ENCODE data around the gene FAM120A. TPM values are rescaled to one million over a fixed set of nuclear protein-coding genes. Genes with fewer than 3 reads are reported as not detected.

The FAM120A gene
- total RNA-seq, 2 experiments from 2014 or later: 112 to 116 TPM

DNA sequence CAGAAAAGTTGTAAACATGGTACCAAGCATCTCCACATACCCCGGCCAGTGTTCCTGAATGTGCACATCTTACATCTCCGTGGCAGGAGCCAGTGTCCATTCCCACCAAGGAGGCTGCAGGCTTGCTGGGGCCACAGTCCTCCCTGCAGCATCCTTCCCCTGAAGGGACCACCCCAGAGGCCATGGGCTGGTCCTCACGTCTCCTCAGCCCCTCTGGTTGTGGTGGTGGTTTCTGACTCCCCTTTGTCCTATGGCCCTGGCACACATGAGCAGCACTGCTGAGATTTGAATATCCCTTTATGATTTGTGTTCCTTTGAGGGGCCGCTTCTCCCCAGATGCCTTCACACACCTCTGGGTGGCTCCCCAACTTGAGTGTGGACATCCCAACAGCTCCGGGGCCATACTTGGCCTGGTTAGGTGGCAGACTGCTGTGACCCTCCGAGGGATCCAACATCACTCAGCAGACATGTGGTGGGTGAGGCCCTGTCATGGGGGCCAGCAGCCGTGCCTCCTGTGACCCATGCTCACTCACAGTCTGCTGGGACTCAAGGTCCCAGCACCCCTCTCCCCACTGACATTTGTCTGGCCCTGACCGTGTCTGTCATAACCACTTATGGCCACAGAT, 139.2 kb downstream of the FAM120A start:
- Mint-ChIP-seq H3K27ac (no peak overlapping the region), H3K4me3 (no peak overlapping the region), H3K4me1 (ENCODE audit: low read depth) (peaks cover 49% of the 10 kb centered on the region), H3K36me3 (ENCODE audit: low read depth) (no peaks in the 10 kb centered on the region), H3K9me3 (no peaks in the 10 kb centered on the region), H3K27me3 (ENCODE audit: low read depth) (no peaks in the 10 kb centered on the region)
- intact Hi-C loops (cut with micrococcal nuclease): no loop called here
- CTCF ChIA-PET: no interaction called here
- DNase-seq: no peak

- H3K27ac Mint-ChIP-seq: no peak overlapping the region
- intact Hi-C loops (cut with micrococcal nuclease): no loop called here
- H3K4me1 Mint-ChIP-seq (ENCODE audit: low read depth): peaks cover 52% of the 10 kb centered on the region
- no peaks in the 10 kb centered on the region for H3K27me3 Mint-ChIP-seq (ENCODE audit: low read depth)
- no peak for DNase-seq
- no peaks in the 10 kb centered on the region for H3K9me3 Mint-ChIP-seq
- CTCF ChIA-PET: no interaction called here
- H3K36me3 Mint-ChIP-seq (ENCODE audit: low read depth): no peaks in the 10 kb centered on the region
- no peak overlapping the region for H3K4me3 Mint-ChIP-seq
These were observed 140.0 kb downstream of the FAM120A start for GRCh38 chr9:93591301-93592007.

GRCh38 chr9:93592008-93592642, 140.6 kb downstream of the FAM120A start:
- Mint-ChIP-seq H3K27ac (no peak overlapping the region), H3K27me3 (ENCODE audit: low read depth) (no peaks in the 10 kb centered on the region), H3K4me1 (ENCODE audit: low read depth) (peaks cover 46% of the 10 kb centered on the region), H3K36me3 (ENCODE audit: low read depth) (no peaks in the 10 kb centered on the region), H3K4me3 (no peak overlapping the region), H3K9me3 (no peaks in the 10 kb centered on the region)
- no peak for DNase-seq
- intact Hi-C loops (cut with micrococcal nuclease): no loop called here
- CTCF ChIA-PET: interaction anchor here (0.9 kb wide), 1 partner anchor 33 kb away, joined by 3 read pairs; no protein-coding TSS in a partner anchor

- no peak overlapping the region for H3K27ac Mint-ChIP-seq
- no peaks in the 10 kb centered on the region for H3K36me3 Mint-ChIP-seq (ENCODE audit: low read depth)
- no peak overlapping the region for H3K4me3 Mint-ChIP-seq
- H3K4me1 Mint-ChIP-seq (ENCODE audit: low read depth): peaks cover 48% of the 10 kb centered on the region
- H3K27me3 Mint-ChIP-seq (ENCODE audit: low read depth): no peaks in the 10 kb centered on the region
- CTCF ChIA-PET: interaction anchor here (0.9 kb wide), 1 partner anchor 33 kb away, joined by 3 read pairs; no protein-coding TSS in a partner anchor
- intact Hi-C loops (cut with micrococcal nuclease): no loop called here
- no peak for DNase-seq
- H3K9me3 Mint-ChIP-seq: no peaks in the 10 kb centered on the region
These were observed 141.1 kb downstream of the FAM120A start for GRCh38 chr9:93592643-93593021.

- CTCF ChIA-PET: no interaction called here
- H3K36me3 Mint-ChIP-seq (ENCODE audit: low read depth): no peaks in the 10 kb centered on the region
- H3K4me1 Mint-ChIP-seq (ENCODE audit: low read depth): peaks cover 49% of the 10 kb centered on the region
- H3K9me3 Mint-ChIP-seq: no peaks in the 10 kb centered on the region
- no peak overlapping the region for H3K4me3 Mint-ChIP-seq
- H3K27me3 Mint-ChIP-seq (ENCODE audit: low read depth): no peaks in the 10 kb centered on the region
- intact Hi-C loops (cut with micrococcal nuclease): no loop called here
- no peak for DNase-seq
- no peak overlapping the region for H3K27ac Mint-ChIP-seq
These were observed 141.7 kb downstream of the FAM120A start for GRCh38 chr9:93593144-93593658.

- no peaks in the 10 kb centered on the region for H3K36me3 Mint-ChIP-seq (ENCODE audit: low read depth)
These were observed 142.7 kb downstream of the FAM120A start for GRCh38 chr9:93594041-93594756.

GRCh38 chr9:93595461-93595860, 144.0 kb downstream of the FAM120A start:
- H3K27me3 Mint-ChIP-seq (ENCODE audit: low read depth): no peaks in the 10 kb centered on the region
- H3K27ac Mint-ChIP-seq: no peak overlapping the region
- no peak for DNase-seq
- intact Hi-C loops (cut with micrococcal nuclease): no loop called here
- H3K4me3 Mint-ChIP-seq: no peak overlapping the region
- no peaks in the 10 kb centered on the region for H3K9me3 Mint-ChIP-seq
- CTCF ChIA-PET: no interaction called here
- no peaks in the 10 kb centered on the region for H3K36me3 Mint-ChIP-seq (ENCODE audit: low read depth)
- peaks cover 51% of the 10 kb centered on the region for H3K4me1 Mint-ChIP-seq (ENCODE audit: low read depth)

More at GRCh38 chr9:93594041-93594756, 142.7 kb downstream of the FAM120A start:
- intact Hi-C loops (cut with micrococcal nuclease): no loop called here
- no peaks in the 10 kb centered on the region for H3K27me3 Mint-ChIP-seq (ENCODE audit: low read depth)
- no peak for DNase-seq
- H3K27ac Mint-ChIP-seq: no peak overlapping the region
- peaks cover 49% of the 10 kb centered on the region for H3K4me1 Mint-ChIP-seq (ENCODE audit: low read depth)
- CTCF ChIA-PET: interaction anchor here (0.5 to 0.6 kb wide), 2 partner anchors 34 to 921 kb away, joined by 3 to 4 read pairs; no protein-coding TSS in a partner anchor
- H3K9me3 Mint-ChIP-seq: no peaks in the 10 kb centered on the region
- no peak overlapping the region for H3K4me3 Mint-ChIP-seq

- Mint-ChIP-seq H3K9me3 (no peaks in the 10 kb centered on the region), H3K4me3 (no peak overlapping the region), H3K4me1 (ENCODE audit: low read depth) (peaks cover 52% of the 10 kb centered on the region), H3K27me3 (ENCODE audit: low read depth) (no peaks in the 10 kb centered on the region), H3K27ac (no peak overlapping the region), H3K36me3 (ENCODE audit: low read depth) (no peaks in the 10 kb centered on the region)
- DNase-seq: no peak
- CTCF ChIA-PET: no interaction called here
- intact Hi-C loops (cut with micrococcal nuclease): no loop called here
These were observed 144.4 kb downstream of the FAM120A start for GRCh38 chr9:93595861-93596365.

GRCh38 chr9:93596399-93596798, 144.9 kb downstream of the FAM120A start:
- intact Hi-C loops (cut with micrococcal nuclease): no loop called here
- Mint-ChIP-seq H3K9me3 (no peaks in the 10 kb centered on the region), H3K36me3 (ENCODE audit: low read depth) (no peaks in the 10 kb centered on the region), H3K27ac (no peak overlapping the region), H3K4me1 (ENCODE audit: low read depth) (peaks cover 55% of the 10 kb centered on the region), H3K4me3 (no peak overlapping the region), H3K27me3 (ENCODE audit: low read depth) (no peaks in the 10 kb centered on the region)
- CTCF ChIA-PET: no interaction called here
- no peak for DNase-seq

DNA sequence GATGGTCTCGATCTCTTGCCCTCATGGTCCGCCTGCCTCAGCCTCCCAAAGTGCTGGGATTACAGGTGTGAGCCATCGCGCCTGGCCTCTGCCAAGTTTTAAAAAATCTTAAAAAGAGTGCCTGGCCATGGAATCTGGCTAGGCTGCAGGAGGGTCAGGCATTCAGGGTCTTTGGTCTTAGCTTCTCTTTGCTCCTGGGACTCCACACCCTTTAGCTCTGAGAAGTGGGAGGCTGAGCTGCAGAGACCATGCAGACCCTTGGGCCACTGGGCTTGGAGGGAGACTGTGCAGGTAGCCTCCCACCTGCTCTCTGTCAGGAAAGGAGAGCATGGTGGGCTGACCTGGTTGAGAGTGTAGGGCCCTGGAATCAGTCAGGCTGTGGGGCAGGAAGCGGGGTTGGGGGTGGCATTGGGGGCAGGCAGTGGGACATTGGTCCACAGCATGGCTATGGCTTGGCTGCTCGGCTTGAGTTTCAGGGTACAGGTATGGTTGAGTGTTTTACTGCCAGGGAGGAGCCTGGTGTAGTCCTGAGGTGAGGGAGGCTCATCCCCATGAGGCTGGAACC, 145.7 kb downstream of the FAM120A start:
- CTCF ChIA-PET: no interaction called here

DNA sequence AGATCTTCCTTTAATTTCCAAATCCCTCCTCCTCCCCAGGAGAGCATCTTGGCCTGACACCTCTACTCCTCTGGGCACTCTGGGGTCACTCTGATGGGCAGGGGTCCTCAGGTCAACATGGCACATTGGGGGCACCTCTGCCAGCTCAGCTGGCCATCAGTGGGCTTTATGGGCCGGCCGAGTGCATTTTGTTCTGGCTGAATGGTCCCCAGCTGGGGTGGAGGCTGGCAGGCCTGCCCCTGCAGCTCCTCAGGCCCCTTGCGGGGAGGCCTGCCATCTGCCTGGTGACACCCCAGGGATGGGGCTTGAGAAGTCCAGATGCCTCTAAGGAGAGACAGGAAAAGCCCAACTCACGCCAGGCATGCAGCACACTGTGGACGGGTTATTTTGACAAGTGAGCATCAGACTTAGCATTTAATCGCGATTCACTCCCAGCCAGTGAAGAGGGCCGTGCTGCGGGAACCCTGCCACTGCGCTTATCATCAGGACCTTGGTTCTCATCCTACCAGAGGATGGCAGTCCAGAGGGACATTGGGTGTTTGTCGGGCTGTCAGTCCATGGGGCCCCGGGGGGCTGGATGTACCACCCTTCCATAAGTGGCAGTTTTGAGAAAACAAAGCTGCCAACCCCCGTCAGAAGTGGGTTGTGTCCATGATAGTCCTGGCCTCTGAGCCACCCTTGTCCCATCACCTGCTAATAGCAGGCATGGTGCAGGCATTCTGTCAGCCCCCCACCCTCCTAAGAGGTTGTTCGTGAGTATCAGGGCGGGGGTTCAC, 146.6 kb downstream of the FAM120A start:
- Mint-ChIP-seq H3K4me1 (ENCODE audit: low read depth) (peaks cover 53% of the 10 kb centered on the region), H3K9me3 (no peaks in the 10 kb centered on the region), H3K27me3 (ENCODE audit: low read depth) (no peaks in the 10 kb centered on the region), H3K36me3 (ENCODE audit: low read depth) (no peaks in the 10 kb centered on the region), H3K27ac (no peak overlapping the region), H3K4me3 (no peak overlapping the region)
- CTCF ChIA-PET: no interaction called here
- no peak for DNase-seq
- intact Hi-C loops (cut with micrococcal nuclease): no loop called here

More for the DNA sequence above, 145.7 kb downstream of the FAM120A start:
- Mint-ChIP-seq H3K4me1 (ENCODE audit: low read depth) (peaks cover 56% of the 10 kb centered on the region), H3K36me3 (ENCODE audit: low read depth) (no peaks in the 10 kb centered on the region), H3K27me3 (ENCODE audit: low read depth) (no peaks in the 10 kb centered on the region), H3K9me3 (no peaks in the 10 kb centered on the region), H3K27ac (no peak overlapping the region), H3K4me3 (no peak overlapping the region)
- intact Hi-C loops (cut with micrococcal nuclease): no loop called here
- DNase-seq: no peak
